Urinary bladder (tissue), 4 donors: ENCODE results near the gene TOP3A. TPM values are rescaled to one million over a fixed set of nuclear protein-coding genes. Genes with fewer than 3 reads are reported as not detected.

Experiments used
- DNase-seq: peaks from one replicate; pipeline ENCODE4 v3.0.0-alpha.2; 2015; ENCODE audit errors: extremely low spot score
- H3K27ac ChIP-seq: one replicate; pipeline ENCODE4 v1.5.1; 2013; ENCODE audit warnings: low read depth, mild to moderate bottlenecking, moderate library complexity
- H3K36me3 ChIP-seq: one replicate; pipeline ENCODE4 v1.6.1; 2013; ENCODE audit warnings: mild to moderate bottlenecking, moderate library complexity; ENCODE audit not compliant: insufficient read depth
- H3K4me1 ChIP-seq: one replicate; pipeline ENCODE4 v1.6.1; 2013; ENCODE audit warnings: mild to moderate bottlenecking, moderate library complexity; ENCODE audit not compliant: insufficient read depth
- H3K4me3 ChIP-seq: one replicate; pipeline ENCODE4 v1.5.1; 2013; ENCODE audit warnings: low read depth, low read length
- WGBS: extraction: QIAGEN DNeasy Blood & Tissue Kit; methylation state at CpG from one replicate; pipeline ENCODE4 v1.1.7; 2013; 5-methylcytosine and 5-hydroxymethylcytosine counted together
- polyA plus RNA-seq: library from polyadenylated mRNA; stranded (reverse); fragments of 200-250 nt; gene quantifications from one replicate; pipeline ENCODE4 v1.2.3, GENCODE V29; 2013
- total RNA-seq: library from RNA; depleted of rRNA; stranded (reverse); fragments of >200 nt; gene quantifications from one replicate; pipeline ENCODE4 v1.2.3, GENCODE V29; 2014
- donor health status: healthy with polysubstance abuse.
- donor health status: healthy.

The TOP3A gene
- total and polyA plus RNA-seq, 2 donors = 15.8 to 27.4 TPM

- Histone ChIP-seq H3K4me3 (no peak overlapping the region), H3K36me3 (peaks cover 3% of the 10 kb centered on the region), H3K4me1 (peaks cover 3% of the 10 kb centered on the region), H3K27ac (no peak overlapping the region)
- DNase-seq = no peak
- WGBS = 68% methylated on average over 22 of the region's 22 CpGs
These were observed 55.0 kb downstream of the TOP3A start for GRCh38 chr17:18259621-18260331.

GRCh38 chr17:18258356-18259038 lies 56.3 kb downstream of the TOP3A start, which contains the start of gene FLII:
Gene FLII (minus strand): TSS chr17:18258738. CDS start chr17:18258690, 48 bp downstream.
- Histone ChIP-seq H3K36me3 (peaks cover 5% of the 10 kb centered on the region), H3K4me1 (peaks cover 3% of the 10 kb centered on the region), H3K27ac (peak within 1 kb of the TSS; percentile 94), H3K4me3 (peak within 1 kb of the TSS; percentile 87)
- no peak for DNase-seq
- 1% methylated on average over 71 of the region's 71 CpGs for WGBS

GRCh38 chr17:18257982-18258355 lies 56.8 kb downstream of the TOP3A start:
- peaks cover 3% of the 10 kb centered on the region for H3K4me1 ChIP-seq
- under 1% methylated on average over 16 of the region's 16 CpGs for WGBS
- H3K36me3 ChIP-seq = peaks cover 5% of the 10 kb centered on the region
- H3K4me3 ChIP-seq = peak overlapping the region; percentile 87
- no peak for DNase-seq
- H3K27ac ChIP-seq = peak overlapping the region; percentile 94

- Histone ChIP-seq H3K4me1 (peaks cover 3% of the 10 kb centered on the region), H3K27ac (peak overlapping the region; percentile 94), H3K4me3 (peak overlapping the region; percentile 87), H3K36me3 (peaks cover 5% of the 10 kb centered on the region)
- WGBS = 26% methylated on average over 18 of the region's 18 CpGs
- no peak for DNase-seq
These were observed 57.4 kb downstream of the TOP3A start for GRCh38 chr17:18257268-18257981.

- Histone ChIP-seq H3K4me3 (no peak overlapping the region), H3K27ac (no peak overlapping the region), H3K36me3 (peaks cover 5% of the 10 kb centered on the region), H3K4me1 (peaks cover 3% of the 10 kb centered on the region)
- 86% methylated on average over 7 of the region's 7 CpGs for WGBS
- no peak for DNase-seq
These were observed 58.0 kb downstream of the TOP3A start for GRCh38 chr17:18256776-18257175.

GRCh38 chr17:18256351-18256750 lies 58.4 kb downstream of the TOP3A start:
- 83% methylated on average over 11 of the region's 11 CpGs for WGBS
- H3K36me3 ChIP-seq = peaks cover 5% of the 10 kb centered on the region
- DNase-seq = no peak
- no peak overlapping the region for H3K4me3 ChIP-seq
- no peak overlapping the region for H3K27ac ChIP-seq
- peaks cover 3% of the 10 kb centered on the region for H3K4me1 ChIP-seq

GRCh38 chr17:18254888-18255649 lies 59.7 kb downstream of the TOP3A start:
- no peak for DNase-seq
- H3K4me3 ChIP-seq = no peak overlapping the region
- peaks cover 3% of the 10 kb centered on the region for H3K4me1 ChIP-seq
- no peak overlapping the region for H3K27ac ChIP-seq
- peaks cover 5% of the 10 kb centered on the region for H3K36me3 ChIP-seq
- WGBS = 95% methylated on average over 8 of the region's 8 CpGs

GRCh38 chr17:18253947-18254821 lies 60.6 kb downstream of the TOP3A start:
- Histone ChIP-seq H3K4me1 (peaks cover 3% of the 10 kb centered on the region), H3K27ac (no peak overlapping the region), H3K4me3 (no peak overlapping the region), H3K36me3 (peaks cover 5% of the 10 kb centered on the region)
- no peak for DNase-seq
- WGBS = 90% methylated on average over 27 of the region's 27 CpGs

GRCh38 chr17:18253187-18253884 lies 61.5 kb downstream of the TOP3A start:
- Histone ChIP-seq H3K4me1 (peaks cover 3% of the 10 kb centered on the region), H3K4me3 (no peak overlapping the region), H3K27ac (no peak overlapping the region), H3K36me3 (peaks cover 5% of the 10 kb centered on the region)
- WGBS = 87% methylated on average over 16 of the region's 16 CpGs
- DNase-seq = no peak

GRCh38 chr17:18252160-18252559 lies 62.6 kb downstream of the TOP3A start:
- H3K4me1 ChIP-seq = peaks cover under 1% of the 10 kb centered on the region
- H3K36me3 ChIP-seq = peaks cover 5% of the 10 kb centered on the region
- WGBS = 81% methylated on average over 5 of the region's 5 CpGs
- no peak overlapping the region for H3K4me3 ChIP-seq
- H3K27ac ChIP-seq = no peak overlapping the region
- DNase-seq = no peak

- WGBS = 73% methylated on average over 15 of the region's 15 CpGs
- H3K4me3 ChIP-seq = no peak overlapping the region
- no peak for DNase-seq
- H3K4me1 ChIP-seq = no peaks in the 10 kb centered on the region
- no peak overlapping the region for H3K27ac ChIP-seq
- peaks cover 5% of the 10 kb centered on the region for H3K36me3 ChIP-seq
These were observed 63.6 kb downstream of the TOP3A start for GRCh38 chr17:18251204-18251603.

GRCh38 chr17:18250708-18251107 lies 64.1 kb downstream of the TOP3A start:
- Histone ChIP-seq H3K4me3 (no peak overlapping the region), H3K27ac (no peak overlapping the region), H3K4me1 (no peaks in the 10 kb centered on the region), H3K36me3 (peaks cover 5% of the 10 kb centered on the region)
- WGBS = 93% methylated on average over 14 of the region's 14 CpGs
- no peak for DNase-seq
